Osteocyte (in vitro differentiated cells): ENCODE data around the gene EEF1AKMT1. TPM values are rescaled to one million over a fixed set of nuclear protein-coding genes. Genes with fewer than 3 reads are reported as not detected.

ENCODE experiments used
- DNase-seq: peaks from one replicate; pipeline ENCODE4 v3.0.0; 2021; ENCODE audit warnings: mixed read lengths; ENCODE audit not compliant: unreplicated experiment; ENCODE audit errors: extremely low spot score
- H3K27ac Mint-ChIP-seq: one replicate; pipeline ENCODE4 v1.8.0; 2021; ENCODE audit warnings: mild to moderate bottlenecking, mixed read lengths; ENCODE audit not compliant: unreplicated experiment
- H3K27me3 Mint-ChIP-seq: one replicate; pipeline ENCODE4 v1.8.0; 2021; ENCODE audit warnings: mixed read lengths; ENCODE audit not compliant: unreplicated experiment
- H3K36me3 Mint-ChIP-seq: one replicate; pipeline ENCODE4 v1.8.0; 2021; ENCODE audit warnings: mixed read lengths; ENCODE audit not compliant: unreplicated experiment
- H3K4me1 Mint-ChIP-seq: one replicate; pipeline ENCODE4 v1.8.0; 2021; ENCODE audit warnings: mixed read lengths; ENCODE audit not compliant: unreplicated experiment
- H3K4me3 Mint-ChIP-seq: one replicate; pipeline ENCODE4 v1.8.0; 2021; ENCODE audit warnings: mild to moderate bottlenecking, moderate library complexity, mixed read lengths; ENCODE audit not compliant: unreplicated experiment
- H3K9me3 Mint-ChIP-seq: one replicate; pipeline ENCODE4 v1.8.0; 2021; ENCODE audit warnings: mixed read lengths; ENCODE audit not compliant: unreplicated experiment
- total RNA-seq: library from RNA; stranded (reverse); gene quantifications from 2 replicates; pipeline ENCODE4 v1.2.1, GENCODE V29; 2021
- TF ChIP-seq, protein P1 (sequence below): fragments of 200-600 bp; sonication (generic); IDR thresholded peaks from 2 replicates; pipeline ENCODE4 v1.5.0; 2021; ENCODE audit warnings: antibody characterized with exemption, mild to moderate bottlenecking, moderate library complexity

EEF1AKMT1 gene
- total RNA-seq, 1 donor from 2014 or later = 10.8 TPM

DNA sequence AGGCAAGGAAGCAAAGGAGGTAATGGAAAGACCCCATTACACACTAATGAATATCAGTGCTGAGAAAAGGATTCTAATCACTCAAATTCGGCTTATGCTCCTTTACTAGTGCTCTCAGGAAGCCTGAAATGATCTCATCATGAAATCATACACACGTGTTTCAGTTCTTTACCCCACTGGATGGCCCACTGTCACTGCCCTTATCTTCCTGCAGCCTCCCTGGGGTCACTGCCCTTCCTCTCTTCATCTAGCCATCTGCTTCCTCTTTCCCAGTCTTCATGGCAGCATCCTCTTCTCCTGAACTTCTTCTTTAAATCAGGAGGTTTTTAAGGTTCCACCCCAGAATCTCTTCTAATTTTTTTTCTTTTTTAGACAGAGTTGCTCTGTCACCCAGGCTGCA is 27.9 kb upstream of the EEF1AKMT1 start:
- Mint-ChIP-seq H3K36me3 (peaks cover 30% of the 10 kb centered on the region), H3K9me3 (no peaks in the 10 kb centered on the region), H3K27ac (no peak overlapping the region), H3K4me1 (peaks cover 10% of the 10 kb centered on the region), H3K4me3 (no peak overlapping the region), H3K27me3 (no peaks in the 10 kb centered on the region)
- TF ChIP-seq, protein P1, sequence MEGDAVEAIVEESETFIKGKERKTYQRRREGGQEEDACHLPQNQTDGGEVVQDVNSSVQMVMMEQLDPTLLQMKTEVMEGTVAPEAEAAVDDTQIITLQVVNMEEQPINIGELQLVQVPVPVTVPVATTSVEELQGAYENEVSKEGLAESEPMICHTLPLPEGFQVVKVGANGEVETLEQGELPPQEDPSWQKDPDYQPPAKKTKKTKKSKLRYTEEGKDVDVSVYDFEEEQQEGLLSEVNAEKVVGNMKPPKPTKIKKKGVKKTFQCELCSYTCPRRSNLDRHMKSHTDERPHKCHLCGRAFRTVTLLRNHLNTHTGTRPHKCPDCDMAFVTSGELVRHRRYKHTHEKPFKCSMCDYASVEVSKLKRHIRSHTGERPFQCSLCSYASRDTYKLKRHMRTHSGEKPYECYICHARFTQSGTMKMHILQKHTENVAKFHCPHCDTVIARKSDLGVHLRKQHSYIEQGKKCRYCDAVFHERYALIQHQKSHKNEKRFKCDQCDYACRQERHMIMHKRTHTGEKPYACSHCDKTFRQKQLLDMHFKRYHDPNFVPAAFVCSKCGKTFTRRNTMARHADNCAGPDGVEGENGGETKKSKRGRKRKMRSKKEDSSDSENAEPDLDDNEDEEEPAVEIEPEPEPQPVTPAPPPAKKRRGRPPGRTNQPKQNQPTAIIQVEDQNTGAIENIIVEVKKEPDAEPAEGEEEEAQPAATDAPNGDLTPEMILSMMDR = no peak
- no peak for DNase-seq

DNA sequence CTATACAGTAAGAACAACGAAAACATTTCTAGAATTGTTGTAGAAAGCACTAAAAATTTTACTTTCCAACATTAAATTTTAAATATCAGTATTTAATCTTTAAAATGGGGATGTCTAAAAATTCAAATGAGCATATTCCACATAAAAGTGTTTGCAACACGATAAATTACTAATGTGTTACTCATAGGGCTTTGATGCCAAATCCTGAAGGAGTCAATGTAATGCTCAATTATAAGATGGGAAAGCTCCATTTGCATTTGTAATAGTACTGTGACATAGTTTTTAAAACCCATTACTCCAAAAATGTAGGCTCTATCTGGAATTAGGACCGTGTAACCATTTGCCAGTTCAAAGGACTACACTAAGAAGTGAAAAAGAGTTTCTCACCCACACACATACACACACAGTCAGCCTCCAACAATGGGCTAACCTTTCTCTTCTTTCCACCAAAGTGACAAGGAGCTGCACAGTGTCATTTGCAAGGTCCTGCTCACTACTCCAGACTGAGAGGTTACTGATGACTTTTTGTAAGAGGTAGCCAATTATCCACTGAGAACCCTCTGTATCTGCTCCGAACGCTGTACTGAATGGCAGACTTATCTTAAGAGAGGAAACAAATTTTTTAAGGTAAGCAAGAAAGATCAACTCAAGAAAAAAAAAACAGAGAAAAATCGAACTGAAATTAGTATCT is 26.1 kb upstream of the EEF1AKMT1 start:
- Mint-ChIP-seq H3K4me3 (no peak overlapping the region), H3K27me3 (no peaks in the 10 kb centered on the region), H3K36me3 (peaks cover 29% of the 10 kb centered on the region), H3K4me1 (peaks cover 11% of the 10 kb centered on the region), H3K27ac (no peak overlapping the region), H3K9me3 (no peaks in the 10 kb centered on the region)
- DNase-seq = no peak
- TF ChIP-seq, protein P1 = no peak

DNA sequence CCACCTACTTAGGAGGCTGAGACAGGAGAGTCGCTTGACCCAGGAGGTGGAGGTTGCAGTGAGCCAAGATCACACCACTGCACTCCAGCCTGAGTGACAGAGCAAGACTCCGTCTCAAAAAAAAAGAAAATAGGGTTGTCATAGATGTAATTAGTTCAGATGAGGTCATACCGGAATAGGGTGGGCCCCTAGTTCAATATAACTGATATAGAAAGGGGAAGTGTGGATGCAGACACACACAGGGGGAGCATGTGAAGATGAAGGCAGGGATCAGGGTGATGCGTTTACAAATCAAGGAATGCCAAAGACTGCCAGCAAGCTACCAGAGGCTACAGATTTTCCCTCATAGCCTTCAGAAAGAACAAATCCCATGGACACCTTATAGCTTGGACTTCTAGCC is 24.3 kb upstream of the EEF1AKMT1 start:
- no peak for DNase-seq
- no peaks in the 10 kb centered on the region for H3K9me3 Mint-ChIP-seq
- H3K27ac Mint-ChIP-seq = no peak overlapping the region
- TF ChIP-seq, protein P1 = no peak
- no peaks in the 10 kb centered on the region for H3K27me3 Mint-ChIP-seq
- H3K4me3 Mint-ChIP-seq = no peak overlapping the region
- peaks cover 38% of the 10 kb centered on the region for H3K36me3 Mint-ChIP-seq
- H3K4me1 Mint-ChIP-seq = peaks cover 11% of the 10 kb centered on the region

DNA sequence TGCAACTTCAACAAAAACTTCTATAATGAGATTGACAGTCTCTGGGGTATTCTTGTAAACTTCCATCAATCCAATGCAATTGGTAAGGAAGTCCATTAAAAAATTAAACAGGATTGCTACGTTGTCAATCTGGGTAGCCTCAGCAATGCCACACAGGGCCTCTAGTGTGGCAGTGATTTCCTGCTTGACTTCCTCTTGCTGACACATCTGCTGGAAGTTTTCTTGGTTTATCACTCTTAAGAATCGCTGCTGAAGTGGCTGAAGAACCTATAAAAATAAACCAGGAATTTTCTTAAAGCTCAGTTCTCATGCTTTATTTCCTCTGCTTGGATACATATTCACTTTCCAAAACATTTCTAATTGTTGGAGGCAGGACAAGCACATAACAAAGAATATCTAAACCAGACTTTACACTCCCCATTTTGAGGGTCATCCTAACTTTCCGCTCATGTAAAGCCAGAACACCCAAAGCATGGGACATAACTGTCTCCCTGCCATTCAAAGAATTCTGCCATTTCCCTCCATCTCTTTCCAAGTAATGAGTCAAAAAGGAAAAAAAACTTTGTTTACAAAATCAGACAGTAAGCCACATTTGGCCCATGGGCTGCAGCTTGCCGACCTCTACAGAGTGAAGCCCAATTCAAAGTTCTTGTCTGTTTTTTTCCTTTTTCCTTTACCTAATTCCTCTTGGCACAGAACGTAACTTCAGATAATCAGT is 23.2 kb upstream of the EEF1AKMT1 start:
- TF ChIP-seq, protein P1 = no peak

DNA sequence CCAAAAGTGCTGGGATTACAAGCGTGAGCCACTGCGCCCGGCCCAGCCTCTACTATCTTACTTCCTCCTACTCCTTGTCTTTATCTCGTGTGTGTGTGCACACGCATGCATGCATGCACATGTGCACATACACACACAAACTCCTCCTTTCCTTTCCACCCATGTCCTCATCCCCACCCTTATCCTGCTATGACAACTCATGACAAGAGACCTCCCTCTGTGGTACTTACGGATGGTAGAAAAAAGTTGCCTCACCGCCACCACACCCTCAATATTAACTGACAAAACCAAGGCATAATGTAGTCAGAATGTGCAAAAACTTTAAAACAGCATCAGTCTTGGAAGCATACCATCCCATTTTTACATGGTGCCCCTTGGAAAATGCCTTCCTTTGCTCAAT is 15.9 kb upstream of the EEF1AKMT1 start:
- H3K4me1 Mint-ChIP-seq = peaks cover 18% of the 10 kb centered on the region
- DNase-seq = no peak
- no peaks in the 10 kb centered on the region for H3K27me3 Mint-ChIP-seq
- no peak overlapping the region for H3K27ac Mint-ChIP-seq
- TF ChIP-seq, protein P1 = no peak
- H3K9me3 Mint-ChIP-seq = no peaks in the 10 kb centered on the region
- no peak overlapping the region for H3K4me3 Mint-ChIP-seq
- H3K36me3 Mint-ChIP-seq = peaks cover 25% of the 10 kb centered on the region

More for the DNA sequence above, 23.2 kb upstream of the EEF1AKMT1 start:
- H3K4me3 Mint-ChIP-seq = no peak overlapping the region
- DNase-seq = no peak
- peak overlapping the region; percentile 50 for H3K27ac Mint-ChIP-seq
- H3K4me1 Mint-ChIP-seq = peaks cover 14% of the 10 kb centered on the region
- no peaks in the 10 kb centered on the region for H3K9me3 Mint-ChIP-seq
- H3K27me3 Mint-ChIP-seq = no peaks in the 10 kb centered on the region
- H3K36me3 Mint-ChIP-seq = peaks cover 37% of the 10 kb centered on the region
